ENCODE measurements around the gene CHIT1.
"Not testable (repeated sequence)": the region's sequence is repeated elsewhere in the genome, so short reads cannot be mapped to it uniquely, and the experiment has no call there.

DNA sequence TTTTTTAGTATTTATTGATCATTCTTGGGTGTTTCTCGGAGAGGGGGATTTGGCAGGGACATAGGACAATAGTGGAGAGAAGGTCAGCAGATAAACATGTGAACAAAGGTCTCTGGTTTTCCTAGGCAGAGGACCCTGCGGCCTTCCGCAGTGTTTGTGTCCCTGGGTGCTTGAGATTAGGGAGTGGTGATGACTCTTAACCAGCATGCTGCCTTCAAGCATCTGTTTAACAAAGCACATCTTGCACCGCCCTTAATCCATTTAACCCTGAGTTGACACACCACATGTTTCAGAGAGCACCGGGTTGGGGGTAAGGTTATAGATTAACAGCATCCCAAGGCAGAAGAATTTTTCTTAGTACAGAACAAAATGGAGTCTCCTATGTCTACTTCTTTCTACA is 36.7 kb upstream of the CHIT1 start:
- TF ChIP-seq, protein P1, sequence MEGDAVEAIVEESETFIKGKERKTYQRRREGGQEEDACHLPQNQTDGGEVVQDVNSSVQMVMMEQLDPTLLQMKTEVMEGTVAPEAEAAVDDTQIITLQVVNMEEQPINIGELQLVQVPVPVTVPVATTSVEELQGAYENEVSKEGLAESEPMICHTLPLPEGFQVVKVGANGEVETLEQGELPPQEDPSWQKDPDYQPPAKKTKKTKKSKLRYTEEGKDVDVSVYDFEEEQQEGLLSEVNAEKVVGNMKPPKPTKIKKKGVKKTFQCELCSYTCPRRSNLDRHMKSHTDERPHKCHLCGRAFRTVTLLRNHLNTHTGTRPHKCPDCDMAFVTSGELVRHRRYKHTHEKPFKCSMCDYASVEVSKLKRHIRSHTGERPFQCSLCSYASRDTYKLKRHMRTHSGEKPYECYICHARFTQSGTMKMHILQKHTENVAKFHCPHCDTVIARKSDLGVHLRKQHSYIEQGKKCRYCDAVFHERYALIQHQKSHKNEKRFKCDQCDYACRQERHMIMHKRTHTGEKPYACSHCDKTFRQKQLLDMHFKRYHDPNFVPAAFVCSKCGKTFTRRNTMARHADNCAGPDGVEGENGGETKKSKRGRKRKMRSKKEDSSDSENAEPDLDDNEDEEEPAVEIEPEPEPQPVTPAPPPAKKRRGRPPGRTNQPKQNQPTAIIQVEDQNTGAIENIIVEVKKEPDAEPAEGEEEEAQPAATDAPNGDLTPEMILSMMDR (IDR thresholded peaks at IDR 0.05) = not testable (repeated sequence)
- TF ChIP-seq, protein P2, sequence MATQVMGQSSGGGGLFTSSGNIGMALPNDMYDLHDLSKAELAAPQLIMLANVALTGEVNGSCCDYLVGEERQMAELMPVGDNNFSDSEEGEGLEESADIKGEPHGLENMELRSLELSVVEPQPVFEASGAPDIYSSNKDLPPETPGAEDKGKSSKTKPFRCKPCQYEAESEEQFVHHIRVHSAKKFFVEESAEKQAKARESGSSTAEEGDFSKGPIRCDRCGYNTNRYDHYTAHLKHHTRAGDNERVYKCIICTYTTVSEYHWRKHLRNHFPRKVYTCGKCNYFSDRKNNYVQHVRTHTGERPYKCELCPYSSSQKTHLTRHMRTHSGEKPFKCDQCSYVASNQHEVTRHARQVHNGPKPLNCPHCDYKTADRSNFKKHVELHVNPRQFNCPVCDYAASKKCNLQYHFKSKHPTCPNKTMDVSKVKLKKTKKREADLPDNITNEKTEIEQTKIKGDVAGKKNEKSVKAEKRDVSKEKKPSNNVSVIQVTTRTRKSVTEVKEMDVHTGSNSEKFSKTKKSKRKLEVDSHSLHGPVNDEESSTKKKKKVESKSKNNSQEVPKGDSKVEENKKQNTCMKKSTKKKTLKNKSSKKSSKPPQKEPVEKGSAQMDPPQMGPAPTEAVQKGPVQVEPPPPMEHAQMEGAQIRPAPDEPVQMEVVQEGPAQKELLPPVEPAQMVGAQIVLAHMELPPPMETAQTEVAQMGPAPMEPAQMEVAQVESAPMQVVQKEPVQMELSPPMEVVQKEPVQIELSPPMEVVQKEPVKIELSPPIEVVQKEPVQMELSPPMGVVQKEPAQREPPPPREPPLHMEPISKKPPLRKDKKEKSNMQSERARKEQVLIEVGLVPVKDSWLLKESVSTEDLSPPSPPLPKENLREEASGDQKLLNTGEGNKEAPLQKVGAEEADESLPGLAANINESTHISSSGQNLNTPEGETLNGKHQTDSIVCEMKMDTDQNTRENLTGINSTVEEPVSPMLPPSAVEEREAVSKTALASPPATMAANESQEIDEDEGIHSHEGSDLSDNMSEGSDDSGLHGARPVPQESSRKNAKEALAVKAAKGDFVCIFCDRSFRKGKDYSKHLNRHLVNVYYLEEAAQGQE (IDR thresholded peaks at IDR 0.05; ENCODE audit: insufficient read depth in 1 of 2, low read depth in 2 of 2, low read length in 1 of 2) = not testable (repeated sequence)
- not testable (repeated sequence) for TF ChIP-seq TCF7L2 (IDR thresholded peaks at IDR 0.05; ENCODE audit: low read depth, low read length); SIN3A (IDR thresholded peaks at IDR 0.05; ENCODE audit: borderline replicate concordance, insufficient read depth, low read depth, low read length)

Data from Panc1 (cell line).